Neural progenitor cell (in vitro differentiated cells): ENCODE data around the gene DGUOK.

Experiments
- CTCF ChIP-seq: fragments of 200-600 bp; sonication (generic); IDR thresholded peaks from 2 replicates; pipeline ENCODE4 v1.5.1; 2017; ENCODE audit warnings: antibody characterized with exemption, mild to moderate bottlenecking
- EZH2 ChIP-seq: fragments of 200-600 bp; sonication (generic); IDR thresholded peaks from 2 replicates; pipeline ENCODE4 v1.6.1; 2017; ENCODE audit warnings: antibody characterized with exemption, mild to moderate bottlenecking, moderate library complexity
- EZH2phosphoT487 ChIP-seq: fragments of 200-600 bp; sonication (generic); IDR thresholded peaks from 2 replicates; pipeline ENCODE4 v1.6.1; 2017; ENCODE audit warnings: antibody characterized with exemption

- TF ChIP-seq CTCF: no peak
- no peak for TF ChIP-seq EZH2
- TF ChIP-seq EZH2phosphoT487: no peak
Observed at GRCh38 chr2:73977466-73977865, 50.8 kb downstream of the DGUOK start.
